ENCODE data around the gene TMEM259. TPM values are rescaled to one million over a fixed set of nuclear protein-coding genes. Genes with fewer than 3 reads are reported as not detected.

TMEM259 gene
- total RNA-seq, 3 donors from 2014 or later = 112 to 156 (median 153) TPM

- peaks cover 16% of the 10 kb centered on the region for H3K36me3 ChIP-seq
- TF ChIP-seq CTCF (IDR thresholded peaks at IDR 0.05) (no peak), POLR2A (IDR thresholded peaks at IDR 0.05) (no peak), POLR2AphosphoS5 (IDR thresholded peaks at IDR 0.05) (no peak)
- H3K27ac ChIP-seq = no peak overlapping the region
- no peak overlapping the region for H3K4me3 ChIP-seq
- no peaks in the 10 kb centered on the region for H3K27me3 ChIP-seq
- H3K9me3 ChIP-seq = no peaks in the 10 kb centered on the region
- intact Hi-C loops (cut with DNase I; ENCODE audit: low total_unique reads) = loop anchor here (10.0 kb wide), 1 partner anchor 212 kb away; no protein-coding TSS in a partner anchor
- DNase-seq (ENCODE audit: low spot score in 2 of 2) = no peak
- H3K4me1 ChIP-seq = peaks cover 4 to 18% of the 10 kb centered on the region in 2 donors
Measured at GRCh38 chr19:1012334-1012733, 8.6 kb downstream of the TMEM259 start.

GRCh38 chr19:1011831-1012333, 9.0 kb downstream of the TMEM259 start:
- no peak overlapping the region for H3K4me3 ChIP-seq
- TF ChIP-seq POLR2AphosphoS5 (IDR thresholded peaks at IDR 0.05) (no peak), POLR2A (IDR thresholded peaks at IDR 0.05) (no peak), CTCF (IDR thresholded peaks at IDR 0.05) (no peak)
- DNase-seq (ENCODE audit: low spot score in 2 of 2) = no peak
- no peak overlapping the region for H3K27ac ChIP-seq
- H3K9me3 ChIP-seq = no peaks in the 10 kb centered on the region
- intact Hi-C loops (cut with DNase I; ENCODE audit: low total_unique reads) = loop anchor here (10.0 kb wide), 1 partner anchor 213 kb away; no protein-coding TSS in a partner anchor
- H3K4me1 ChIP-seq = peaks cover 0 to 14% of the 10 kb centered on the region in 2 donors
- H3K36me3 ChIP-seq = peaks cover 16% of the 10 kb centered on the region
- no peaks in the 10 kb centered on the region for H3K27me3 ChIP-seq

GRCh38 chr19:1010586-1011510, 10.1 kb downstream of the TMEM259 start:
- no peaks in the 10 kb centered on the region for H3K9me3 ChIP-seq
- peaks cover 0 to 4% of the 10 kb centered on the region in 2 donors for H3K4me1 ChIP-seq
- peaks cover 16% of the 10 kb centered on the region for H3K36me3 ChIP-seq
- TF ChIP-seq POLR2A (IDR thresholded peaks at IDR 0.05) (no peak), CTCF (IDR thresholded peaks at IDR 0.05) (no peak), POLR2AphosphoS5 (IDR thresholded peaks at IDR 0.05) (no peak)
- no peak overlapping the region for H3K4me3 ChIP-seq
- intact Hi-C loops (cut with DNase I; ENCODE audit: low total_unique reads) = loop anchor here (10.0 kb wide), 1 partner anchor 214 kb away; no protein-coding TSS in a partner anchor
- H3K27ac ChIP-seq = no peak overlapping the region
- no peak for DNase-seq (ENCODE audit: low spot score in 2 of 2)
- H3K27me3 ChIP-seq = no peaks in the 10 kb centered on the region

GRCh38 chr19:1009981-1010538, 10.9 kb downstream of the TMEM259 start:
- Histone ChIP-seq H3K9me3 (no peaks in the 10 kb centered on the region), H3K4me3 (no peak overlapping the region), H3K36me3 (peaks cover 16% of the 10 kb centered on the region), H3K27ac (no peak overlapping the region), H3K27me3 (no peaks in the 10 kb centered on the region), H3K4me1 (no peaks in the 10 kb centered on the region)
- intact Hi-C loops (cut with DNase I; ENCODE audit: low total_unique reads) = loop anchor here (10.0 kb wide), 1 partner anchor 215 kb away; no protein-coding TSS in a partner anchor
- TF ChIP-seq POLR2AphosphoS5 (IDR thresholded peaks at IDR 0.05) = no peak
- TF ChIP-seq CTCF (IDR thresholded peaks at IDR 0.05) = no peak
- no peak for TF ChIP-seq POLR2A (IDR thresholded peaks at IDR 0.05)
- DNase-seq (ENCODE audit: low spot score in 2 of 2) = no peak
